OCI-LY7 (cell line): ENCODE data around the gene EMX2. TPM values are rescaled to one million over a fixed set of nuclear protein-coding genes. Genes with fewer than 3 reads are reported as not detected.

Source experiments
- BruUV-seq: library from RNA; stranded (reverse); fragments of 400-500 nt; replicated peaks from 2 replicates; lab custom pipeline; 2021; lab: Mats Ljungman, UMichigan
- CTCF ChIA-PET: fragments of 300-600 bp; sonication (Branson Sonifier 250); formaldehyde crosslinking; loops from one replicate; lab custom pipeline; 2022; ENCODE audit warnings: antibody characterized with exemption; ENCODE audit not compliant: unreplicated experiment; lab: Charles Lee
- POLR2A ChIA-PET: fragments of 300-600 bp; sonication (Branson Sonifier 250); formaldehyde crosslinking; loops from one replicate; lab custom pipeline; 2022; ENCODE audit warnings: antibody characterized with exemption; lab: Charles Lee
- DNase-seq: peaks from one replicate; pipeline ENCODE4 v3.0.0-alpha.2; 2015; ENCODE audit warnings: low spot score
- H2AFZ ChIP-seq: fragments of 200-600 bp; sonication (generic), shearing (Covaris generic); 2 replicates; pipeline ENCODE4 v1.6.1; 2014; ENCODE audit warnings: mild to moderate bottlenecking, antibody characterized with exemption, low read length, moderate library complexity
- H3K27ac ChIP-seq: fragments of 200-600 bp; sonication (generic); 2 replicates; pipeline ENCODE4 v1.5.1; 2014; ENCODE audit warnings: mixed run types, low read depth, mild to moderate bottlenecking, moderate library complexity, low read length, inconsistent platforms; ENCODE audit not compliant: poor library complexity, severe bottlenecking
- H3K36me3 ChIP-seq: fragments of 200-600 bp; sonication (generic); 2 replicates; pipeline ENCODE4 v1.6.1; 2014; ENCODE audit warnings: mild to moderate bottlenecking, antibody characterized with exemption, low read length, moderate library complexity, mixed read lengths; ENCODE audit not compliant: insufficient read depth
- H3K4me1 ChIP-seq: fragments of 200-600 bp; sonication (generic); 2 replicates; pipeline ENCODE4 v1.5.1; 2014; ENCODE audit warnings: mild to moderate bottlenecking, low read length; ENCODE audit not compliant: insufficient read depth, poor library complexity, severe bottlenecking
- H3K4me2 ChIP-seq: fragments of 200-600 bp; sonication (generic); 2 replicates; pipeline ENCODE4 v1.6.1; 2014; ENCODE audit warnings: mild to moderate bottlenecking, low read length
- H3K4me3 ChIP-seq: fragments of 200-600 bp; sonication (generic); 2 replicates; pipeline ENCODE4 v1.5.1; 2014; ENCODE audit warnings: mild to moderate bottlenecking, low read depth, low read length; ENCODE audit not compliant: poor library complexity, severe bottlenecking
- H3K79me2 ChIP-seq: fragments of 200-600 bp; sonication (generic); 2 replicates; pipeline ENCODE4 v1.6.1; 2016; ENCODE audit warnings: low read depth, mild to moderate bottlenecking, low read length, moderate library complexity, mixed read lengths; ENCODE audit not compliant: insufficient read depth
- H3K9me2 ChIP-seq: fragments of 200-600 bp; sonication (generic); 2 replicates; pipeline ENCODE4 v1.6.1; 2016; ENCODE audit warnings: mild to moderate bottlenecking, low read length, mixed read lengths; ENCODE audit not compliant: insufficient read depth
- H3K9me3 ChIP-seq: fragments of 200-600 bp; sonication (generic); 2 replicates; pipeline ENCODE4 v1.6.1; 2014; ENCODE audit warnings: mild to moderate bottlenecking, mixed run types, low read length, mixed read lengths
- H4K20me1 ChIP-seq: fragments of 200-600 bp; sonication (generic); 2 replicates; pipeline ENCODE4 v1.6.1; 2014; ENCODE audit warnings: mild to moderate bottlenecking, antibody characterized with exemption, low read length, moderate library complexity, mixed read lengths; ENCODE audit not compliant: insufficient read depth
- CTCF ChIP-seq: fragments of 200-600 bp; sonication (generic); conservative IDR thresholded peaks from 2 replicates; pipeline ENCODE4 v1.5.1; 2014; ENCODE audit warnings: mild to moderate bottlenecking, antibody characterized with exemption, low read length, moderate library complexity, mixed read lengths
- EZH2phosphoT487 ChIP-seq: fragments of 200-600 bp; sonication (generic); IDR thresholded peaks from 2 replicates; pipeline ENCODE4 v1.6.1; 2018; ENCODE audit warnings: low read depth, borderline replicate concordance, mild to moderate bottlenecking, mixed run types, antibody characterized with exemption, low read length, moderate library complexity, mixed read lengths
- intact Hi-C: fragments of 100-400 bp; cut with micrococcal nuclease; formaldehyde crosslinking; loops from one replicate; pipeline ENCODE4 v1.10.0; 2022; ENCODE audit not compliant: unreplicated experiment
- total RNA-seq, 2 experiments: library from RNA; depleted of rRNA in 1 of 2; stranded (reverse); fragments of >200 nt in 1 of 2; shearing (Covaris generic) in 1 of 2; gene quantifications; 2 replicates each; pipeline ENCODE4 v1.2.3, GENCODE V29; 2014 to 2022

The EMX2 gene
- total RNA-seq, 2 experiments from 2014 or later: not detected

DNA sequence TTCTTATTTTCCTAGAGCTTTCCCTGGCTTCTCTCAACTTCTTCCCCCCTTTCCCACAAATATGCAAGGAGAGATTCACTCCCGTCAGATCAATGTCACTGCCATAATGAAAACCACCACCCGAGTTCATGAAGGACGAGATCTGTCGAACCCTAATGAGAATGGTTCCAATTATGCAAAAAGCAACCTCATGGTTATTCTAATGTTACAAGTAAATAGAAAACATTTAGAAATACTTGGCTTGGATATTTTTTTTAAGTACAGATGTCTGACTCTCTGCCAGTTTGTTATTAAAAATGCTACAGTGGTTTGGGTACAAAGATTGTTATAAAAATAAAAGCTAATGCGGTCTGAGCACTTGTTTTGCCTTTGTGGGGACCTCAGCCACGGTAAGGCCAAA, 25.9 kb upstream of the EMX2 start:
- Histone ChIP-seq H2AFZ (no peak overlapping the region), H3K4me2 (no peak overlapping the region), H3K36me3 (no peaks in the 10 kb centered on the region), H3K4me1 (no peaks in the 10 kb centered on the region), H3K79me2 (no peaks in the 10 kb centered on the region), H3K9me2 (no peaks in the 10 kb centered on the region), H3K27ac (no peak overlapping the region), H3K9me3 (no peaks in the 10 kb centered on the region), H3K4me3 (no peak overlapping the region), H4K20me1 (no peaks in the 10 kb centered on the region)
- DNase-seq: no peak
- ChIA-PET POLR2A (no interaction called here), CTCF (no interaction called here)
- TF ChIP-seq CTCF (no peak), EZH2phosphoT487 (no peak)
- BruUV-seq: no TSS peak
- intact Hi-C loops: no loop called here

DNA sequence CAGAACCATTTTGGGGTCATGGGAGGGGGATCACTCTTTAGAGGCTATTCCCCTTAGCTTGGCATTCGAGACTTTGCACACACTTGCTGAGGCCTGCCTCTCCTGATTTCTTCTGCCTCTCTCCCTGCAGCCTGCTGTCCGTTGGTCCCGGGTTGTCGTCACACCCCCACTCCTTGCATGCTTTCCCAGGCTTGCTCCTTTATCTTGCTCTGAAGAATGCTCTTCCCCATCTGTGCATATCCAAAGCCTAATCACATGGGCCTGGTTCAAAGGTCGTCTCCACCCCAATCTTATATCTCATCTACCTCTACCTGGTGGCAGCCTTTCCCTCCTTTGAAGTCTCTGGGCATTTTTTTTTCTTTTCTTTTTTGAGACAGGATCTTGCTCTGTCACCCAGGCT, 24.3 kb upstream of the EMX2 start:
- no peak overlapping the region for H3K4me3 ChIP-seq
- no peaks in the 10 kb centered on the region for H3K4me1 ChIP-seq
- CTCF ChIA-PET: no interaction called here
- H3K36me3 ChIP-seq: no peaks in the 10 kb centered on the region
- H3K9me3 ChIP-seq: no peaks in the 10 kb centered on the region
- POLR2A ChIA-PET: no interaction called here
- no peaks in the 10 kb centered on the region for H3K79me2 ChIP-seq
- no peak for DNase-seq
- H3K9me2 ChIP-seq: no peaks in the 10 kb centered on the region
- H3K4me2 ChIP-seq: no peak overlapping the region
- intact Hi-C loops: no loop called here
- no peak for TF ChIP-seq EZH2phosphoT487
- no peaks in the 10 kb centered on the region for H4K20me1 ChIP-seq
- no TSS peak for BruUV-seq
- no peak overlapping the region for H3K27ac ChIP-seq
- H2AFZ ChIP-seq: no peak overlapping the region

- H3K4me1 ChIP-seq: no peaks in the 10 kb centered on the region
- no peak overlapping the region for H3K4me2 ChIP-seq
- no peak overlapping the region for H3K4me3 ChIP-seq
- TF ChIP-seq CTCF (no peak), EZH2phosphoT487 (no peak)
- intact Hi-C loops: no loop called here
- POLR2A ChIA-PET: no interaction called here
- H3K9me3 ChIP-seq: no peaks in the 10 kb centered on the region
- H3K9me2 ChIP-seq: no peaks in the 10 kb centered on the region
- no peak for DNase-seq
- BruUV-seq: no TSS peak
- H3K79me2 ChIP-seq: no peaks in the 10 kb centered on the region
- H3K36me3 ChIP-seq: no peaks in the 10 kb centered on the region
- no peaks in the 10 kb centered on the region for H4K20me1 ChIP-seq
- H2AFZ ChIP-seq: no peak overlapping the region
- H3K27ac ChIP-seq: no peak overlapping the region
- CTCF ChIA-PET: no interaction called here
Measured at GRCh38 chr10:117519286-117519685, 23.3 kb upstream of the EMX2 start.
